K562 (cell line): Measurements from ENCODE around the gene MBNL1. TPM values are rescaled to one million over a fixed set of nuclear protein-coding genes. Genes with fewer than 3 reads are reported as not detected.

Experiments
- ATAC-seq: fragments of 200-7000 bp; cut with Tn5 transposase; 3 replicates; pipeline ENCODE4 v1.9.1; 2020; ENCODE audit warnings: moderate library complexity
- BruUV-seq: library from RNA; stranded (reverse); fragments of 400-500 nt; replicated peaks from 2 replicates; lab custom pipeline; 2021; lab: Mats Ljungman, UMichigan
- CTCF ChIA-PET: fragments of 300-600 bp; formaldehyde crosslinking; extraction: SDS; loops from one replicate; lab custom pipeline; 2021; ENCODE audit warnings: low intra/inter-chr PET ratio; lab: Yijun Ruan, JAX
- POLR2A ChIA-PET: fragments of 300-600, 350-650 bp; sonication (Branson Sonifier 250); formaldehyde crosslinking; extraction: SDS; loops from one replicate; lab custom pipeline; 2021; ENCODE audit warnings: antibody characterized with exemption, inconsistent platforms; lab: Yijun Ruan, JAX
- DNase-seq, 4 experiments: peaks; one replicate each; pipeline versions ENCODE4 v3.0.0 to v3.0.0-alpha.2; 2011 to 2018; ENCODE audit warnings: low spot score in 3 of 4, mixed read lengths in 3 of 4; ENCODE audit errors: extremely low read depth in 1 of 4
- FAIRE-seq: peaks from 2 replicates; lab custom pipeline; 2011; peaks lifted over from hg19 to GRCh38; lab: Jason Lieb, UNC
- H2AFZ ChIP-seq: 2 replicates; pipeline ENCODE4 v1.6.0; 2011; ENCODE audit warnings: low read depth, low read length, control low read depth, inconsistent platforms
- H3K27ac ChIP-seq: fragments of 200-600 bp; 3 replicates; pipeline ENCODE4 v1.8.0; 2011; ENCODE audit warnings: low read depth, mild to moderate bottlenecking, control low read depth, inconsistent platforms, low read length, moderate library complexity, mixed read lengths; ENCODE audit errors: extremely low read depth
- H3K27me3 ChIP-seq, 2 experiments: fragments of 300-600 bp in 1 of 2; 2 replicates in 1 of 2; 3 replicates in 1 of 2; pipeline versions ENCODE4 v1.6.0 to v1.8.0; 2011; ENCODE audit warnings: inconsistent platforms in 2 of 2, low read length in 2 of 2, mild to moderate bottlenecking in 1 of 2, mixed read lengths in 1 of 2, moderate library complexity in 1 of 2; ENCODE audit not compliant: control insufficient read depth in 2 of 2, insufficient read depth in 2 of 2
- H3K36me3 ChIP-seq: fragments of 300-600 bp; 3 replicates; pipeline ENCODE4 v1.8.0; 2011; ENCODE audit warnings: mild to moderate bottlenecking, low read length, inconsistent platforms; ENCODE audit not compliant: control insufficient read depth, insufficient read depth
- H3K4me1 ChIP-seq, 2 experiments: fragments of 200-600 bp in 1 of 2; replicated peaks in 1 of 2; 2 replicates in 1 of 2; 3 replicates in 1 of 2; pipeline versions ENCODE4 v1.5.1 to v1.8.0; 2011; ENCODE audit warnings: inconsistent platforms in 2 of 2, low read length in 2 of 2, mild to moderate bottlenecking in 1 of 2, mixed read lengths in 1 of 2, moderate library complexity in 1 of 2; ENCODE audit not compliant: control insufficient read depth in 2 of 2, insufficient read depth in 2 of 2
- H3K4me2 ChIP-seq: 2 replicates; pipeline ENCODE4 v1.6.1; 2011; ENCODE audit warnings: low read length, control low read depth, inconsistent platforms, mixed read lengths; ENCODE audit not compliant: insufficient read depth
- H3K4me3 ChIP-seq: fragments of 200-600 bp; sonication (generic), shearing (Covaris generic); 2 replicates; pipeline ENCODE4 v1.5.1; 2016; ENCODE audit warnings: control low read depth, inconsistent platforms
- H3K79me2 ChIP-seq: fragments of 200-600 bp; 3 replicates; pipeline ENCODE4 v1.8.0; 2011; ENCODE audit warnings: low read length, inconsistent platforms; ENCODE audit not compliant: control insufficient read depth, insufficient read depth
- H3K9ac ChIP-seq, 2 experiments: 2 replicates each; pipeline versions ENCODE4 v1.6.0 to v1.6.1; 2011; ENCODE audit warnings: low read depth in 2 of 2, low read length in 2 of 2, control low read depth in 1 of 2, inconsistent platforms in 1 of 2, mild to moderate bottlenecking in 1 of 2, mixed read lengths in 1 of 2; ENCODE audit not compliant: insufficient read depth in 1 of 2
- H3K9me1 ChIP-seq: one replicate; pipeline ENCODE4 v1.6.0; 2011; ENCODE audit warnings: inconsistent platforms, mild to moderate bottlenecking, low read length, moderate library complexity; ENCODE audit not compliant: control insufficient read depth, insufficient read depth
- H3K9me3 ChIP-seq: replicated peaks from 2 replicates; pipeline ENCODE4 v1.5.1; 2011; ENCODE audit warnings: low read depth, low read length, inconsistent platforms; ENCODE audit not compliant: control insufficient read depth, insufficient read depth
- H4K20me1 ChIP-seq: replicated peaks from 2 replicates; pipeline ENCODE4 v1.6.1; 2011; ENCODE audit warnings: low read length, inconsistent platforms, mixed read lengths; ENCODE audit not compliant: control insufficient read depth, insufficient read depth
- ATF3 ChIP-seq, 2 experiments: fragments of 450-650 bp in 1 of 2; sonication (generic) in 1 of 2; formaldehyde crosslinking in 1 of 2; IDR thresholded peaks in 1 of 2; conservative IDR thresholded peaks in 1 of 2; 2 replicates each; pipeline versions ENCODE4 v1.6.1 to v1.8.1; 2016 to 2023; ENCODE audit warnings: mild to moderate bottlenecking in 2 of 2, moderate library complexity in 2 of 2, inconsistent platforms in 1 of 2, missing genetic modification reagents in 1 of 2
- C11orf30 ChIP-seq: fragments of 450-650 bp; IDR thresholded peaks from 2 replicates; pipeline ENCODE4 v1.6.1; 2016; ENCODE audit warnings: low read depth, mild to moderate bottlenecking
- MYC ChIP-seq, 2 experiments: fragments of 250-450 bp in 1 of 2; sonication (Bioruptor Pico) in 1 of 2; IDR thresholded peaks; 2 replicates each; pipeline versions ENCODE4 v1.5.1 to v1.6.1; 2012 to 2021; ENCODE audit warnings: low read depth in 2 of 2, borderline replicate concordance in 1 of 2, improper control_type of control experiment in 1 of 2, low read length in 1 of 2, mild to moderate bottlenecking in 1 of 2, moderate library complexity in 1 of 2
- NFXL1 ChIP-seq: fragments of 450-650 bp; formaldehyde crosslinking; IDR thresholded peaks from 2 replicates; pipeline ENCODE4 v1.4.0; 2021; ENCODE audit warnings: mild to moderate bottlenecking
- SPI1 ChIP-seq: IDR thresholded peaks from 2 replicates; pipeline ENCODE4 v1.6.1; 2011; ENCODE audit warnings: low read depth, low read length, control low read depth, borderline replicate concordance
- WGBS: fragments of 100-300 bp; shearing (Covaris generic); methylation state at CpG from one replicate; pipeline ENCODE4 v1.1.6; 2016; ENCODE audit warnings: low coverage, mixed read lengths; ENCODE audit not compliant: insufficient coverage; ENCODE audit errors: missing lambda C conversion rate; 5-methylcytosine and 5-hydroxymethylcytosine counted together
- in situ Hi-C: fragments of 300-500 bp; cut with MboI; formaldehyde crosslinking; loops from 4 replicates; pipeline ENCODE4 v1.15.0; 2018; ENCODE audit warnings: inconsistent platforms, mixed read lengths
- intact Hi-C: fragments of 100-400 bp; cut with micrococcal nuclease; formaldehyde crosslinking; loops from 2 replicates; pipeline ENCODE4 v1.14.2; 2022
- polyA plus RNA-seq, 8 experiments: library from polyadenylated mRNA; depleted of rRNA in 4 of 8; stranded (reverse) in 5 of 8; unstranded in 3 of 8; fragments of >200 nt; fragmentation: Nextera tagmentation in 2 of 8; fragmentation: Illumina TruSeq in 1 of 8; extraction: Ambion mirVana in 2 of 8; extraction: Trizol in 1 of 8; gene quantifications; 2 replicates each; pipeline versions ENCODE4 v1.2.1 to v1.2.3, GENCODE V29; 2011 to 2014; ENCODE audit warnings: inconsistent platforms in 1 of 8, missing spikeins in 1 of 8
- total RNA-seq, 7 experiments: library from RNA; depleted of rRNA in 6 of 7; stranded (reverse); fragments of >200 nt in 6 of 7; fragmentation: Illumina TruSeq in 2 of 7; extraction: Trizol in 2 of 7; gene quantifications; 2 replicates each; pipeline versions ENCODE4 v1.2.1 to v1.2.3, GENCODE V29; 2011 to 2021; ENCODE audit warnings: low replicate concordance in 1 of 7

The MBNL1 gene
- total and polyA plus RNA-seq, 9 of the 15 experiments (the other 6 are each of a cell fraction or from before 2014, with no cell fraction given) = 70.3 to 243 (median 220) TPM

GRCh38 chr3:152480282-152480953 is 211.7 kb downstream of the MBNL1 start:
- ChIA-PET CTCF (no interaction called here), POLR2A (no interaction called here)
- no peak for DNase-seq
- intact Hi-C loops = no loop called here
- FAIRE-seq = no peak
- no peak overlapping the region for H3K9ac ChIP-seq
- no peaks in the 10 kb centered on the region for H3K9me3 ChIP-seq
- H3K4me2 ChIP-seq = no peak overlapping the region
- 10% methylated on average over 2 of the region's 2 CpGs for WGBS
- H4K20me1 ChIP-seq = no peaks in the 10 kb centered on the region
- H3K9me1 ChIP-seq = no peaks in the 10 kb centered on the region
- no peak overlapping the region for H3K4me3 ChIP-seq
- no peak for ATAC-seq
- no peaks in the 10 kb centered on the region for H3K79me2 ChIP-seq
- peak; percentile 61 for TF ChIP-seq SPI1
- no peak for TF ChIP-seq NFXL1 (CRISPR knock-in tag)
- no peak overlapping the region for H3K27ac ChIP-seq
- peaks cover 0 to 3% of the 10 kb centered on the region in 2 experiments; a peak in 1 of 5 replicates for H3K4me1 ChIP-seq
- in situ Hi-C loops = no loop called here
- no peaks in the 10 kb centered on the region for H3K27me3 ChIP-seq
- H2AFZ ChIP-seq = no peak overlapping the region
- BruUV-seq = no TSS peak
- H3K36me3 ChIP-seq = no peaks in the 10 kb centered on the region

DNA sequence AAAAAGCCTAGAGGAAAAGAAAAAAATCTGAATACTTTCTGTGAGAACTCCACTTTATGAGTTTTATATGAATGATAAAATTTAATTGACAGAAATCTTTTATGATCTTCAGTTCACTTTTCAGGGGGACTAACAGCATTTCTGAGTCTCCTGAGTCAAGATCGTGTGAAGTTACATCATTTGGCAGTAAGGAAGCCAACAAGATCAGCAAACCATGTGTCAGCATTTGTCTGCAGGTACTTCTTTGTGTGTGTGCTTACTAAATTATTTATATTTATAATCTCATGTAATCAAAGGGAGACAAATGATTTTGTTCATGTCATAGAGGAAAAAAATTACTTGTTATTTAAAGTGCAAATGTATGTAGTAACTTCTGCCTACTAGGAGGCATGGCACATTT is 217.6 kb downstream of the MBNL1 start:
- Histone ChIP-seq H3K27ac (no peak overlapping the region), H3K9ac (no peak overlapping the region), H3K4me1 (no peaks in the 10 kb centered on the region), H4K20me1 (no peaks in the 10 kb centered on the region), H3K9me1 (no peaks in the 10 kb centered on the region), H2AFZ (peak overlapping the region; percentile 67; the same call in 1 of the 2 replicates), H3K4me2 (no peak overlapping the region), H3K9me3 (no peaks in the 10 kb centered on the region), H3K79me2 (no peaks in the 10 kb centered on the region), H3K27me3 (no peaks in the 10 kb centered on the region), H3K4me3 (no peak overlapping the region), H3K36me3 (no peaks in the 10 kb centered on the region)
- DNase-seq = no peak
- 0 out of 3 replicates have a peak, but pooled peaks have one; percentile 51 for ATAC-seq
- intact Hi-C loops (no loop called here), in situ Hi-C loops (no loop called here)
- BruUV-seq = no TSS peak
- POLR2A ChIA-PET = interaction anchor here (0.6 kb wide), 1 partner anchor 11 kb away, joined by 3 read pairs; no protein-coding TSS in a partner anchor
- CTCF ChIA-PET = no interaction called here
- FAIRE-seq = no peak
- 11% methylated on average over 1 of the region's 1 CpG for WGBS
- TF ChIP-seq MYC (IDR thresholded peaks at IDR 0.05; ENCODE audit: low read depth, low read length) = peak; percentile 36; the same call in 1 of the 2 replicates
- TF ChIP-seq MYC (CRISPR knock-in tag; IDR thresholded peaks at IDR 0.05; ENCODE audit: borderline replicate concordance, low read depth) = no peak
- TF ChIP-seq C11orf30 = peak; percentile 35; the same call in 1 of the 2 replicates
- TF ChIP-seq ATF3 (IDR thresholded peaks at IDR 0.05) = peak; percentile 32; the same call in 1 of the 2 replicates
- TF ChIP-seq ATF3 (CRISPR knock-in tag; conservative IDR thresholded peaks at IDR 0.05) = no peak
